ENCODE data around the gene MIER2. TPM values are rescaled to one million over a fixed set of nuclear protein-coding genes. Genes with fewer than 3 reads are reported as not detected.

MIER2 gene
- total and polyA plus RNA-seq, 4 experiments from 2014 or later: 1.1 to 18.2 (median 12.7) TPM

- no peak overlapping the region for H3K27ac ChIP-seq (ENCODE audit: low read depth, low read length)
- H3K4me3 ChIP-seq (ENCODE audit: low read length in 2 of 2): no peak overlapping the region
- no peaks in the 10 kb centered on the region for H3K27me3 ChIP-seq (ENCODE audit: insufficient read depth, low read length)
- H3K27me3 Mint-ChIP-seq: no peaks in the 10 kb centered on the region
- no peak for DNase-seq
- peaks cover 10% of the 10 kb centered on the region for H3K36me3 ChIP-seq (ENCODE audit: insufficient read depth, low read length)
- no peaks in the 10 kb centered on the region for H3K9me3 ChIP-seq (ENCODE audit: control insufficient read depth in 1 of 2, low read length in 2 of 2)
- H3K4me3 Mint-ChIP-seq: no peak overlapping the region
- H3K9me3 Mint-ChIP-seq: no peaks in the 10 kb centered on the region
- peaks cover 23 to 39% (median 31%) of the 10 kb centered on the region in 4 donors for H3K4me1 Mint-ChIP-seq
- ChIA-PET POLR2A (ENCODE audit: partially characterized antibody) (no interaction called here), CTCF (ENCODE audit: partially characterized antibody) (no interaction called here)
- H3K27ac Mint-ChIP-seq: peak overlapping the region in 1 of 7 donors; percentile 66
- intact Hi-C loops (cut with micrococcal nuclease): no loop called here
- H3K4me1 ChIP-seq (ENCODE audit: insufficient read depth, low read length): peaks cover 9% of the 10 kb centered on the region
- peaks cover 6 to 22% of the 10 kb centered on the region in 2 donors for H3K36me3 Mint-ChIP-seq
These were observed 8.5 kb downstream of the MIER2 start for GRCh38 chr19:336067-336614.

- H3K27ac Mint-ChIP-seq: no peak overlapping the region
- no peaks in the 10 kb centered on the region for H3K27me3 Mint-ChIP-seq
- H3K4me1 Mint-ChIP-seq: peaks cover 20 to 35% (median 27%) of the 10 kb centered on the region in 4 donors
- Histone ChIP-seq H3K4me1 (ENCODE audit: insufficient read depth, low read length) (peaks cover 3% of the 10 kb centered on the region), H3K9me3 (ENCODE audit: control insufficient read depth in 1 of 2, low read length in 2 of 2) (no peaks in the 10 kb centered on the region), H3K4me3 (ENCODE audit: low read length in 2 of 2) (no peak overlapping the region), H3K27me3 (ENCODE audit: insufficient read depth, low read length) (no peaks in the 10 kb centered on the region), H3K27ac (ENCODE audit: low read depth, low read length) (no peak overlapping the region), H3K36me3 (ENCODE audit: insufficient read depth, low read length) (peaks cover 13% of the 10 kb centered on the region)
- no peak for DNase-seq
- intact Hi-C loops (cut with micrococcal nuclease): no loop called here
- ChIA-PET CTCF (ENCODE audit: partially characterized antibody) (no interaction called here), POLR2A (ENCODE audit: partially characterized antibody) (no interaction called here)
- no peak overlapping the region for H3K4me3 Mint-ChIP-seq
- H3K36me3 Mint-ChIP-seq: peaks cover 10 to 28% of the 10 kb centered on the region in 2 donors
- peaks cover 0 to 4% (median 1%) of the 10 kb centered on the region in 8 donors for H3K9me3 Mint-ChIP-seq
These were observed 9.0 kb downstream of the MIER2 start for GRCh38 chr19:335486-336066.

- peaks cover 0 to 5% (median 1%) of the 10 kb centered on the region in 8 donors for H3K9me3 Mint-ChIP-seq
- ChIA-PET CTCF (ENCODE audit: partially characterized antibody) (no interaction called here), POLR2A (ENCODE audit: partially characterized antibody) (no interaction called here)
- Histone ChIP-seq H3K4me3 (ENCODE audit: low read length in 2 of 2) (no peak overlapping the region), H3K4me1 (ENCODE audit: insufficient read depth, low read length) (no peaks in the 10 kb centered on the region), H3K9me3 (ENCODE audit: control insufficient read depth in 1 of 2, low read length in 2 of 2) (no peaks in the 10 kb centered on the region), H3K27ac (ENCODE audit: low read depth, low read length) (no peak overlapping the region), H3K27me3 (ENCODE audit: insufficient read depth, low read length) (no peaks in the 10 kb centered on the region), H3K36me3 (ENCODE audit: insufficient read depth, low read length) (peaks cover 14% of the 10 kb centered on the region)
- H3K27ac Mint-ChIP-seq: no peak overlapping the region
- peaks cover 10 to 30% of the 10 kb centered on the region in 2 donors for H3K36me3 Mint-ChIP-seq
- no peak for DNase-seq
- H3K4me3 Mint-ChIP-seq: no peak overlapping the region
- intact Hi-C loops (cut with micrococcal nuclease): no loop called here
- peaks cover 17 to 30% (median 23%) of the 10 kb centered on the region in 4 donors for H3K4me1 Mint-ChIP-seq
- no peaks in the 10 kb centered on the region for H3K27me3 Mint-ChIP-seq
These were observed 9.5 kb downstream of the MIER2 start for GRCh38 chr19:335072-335471.

GRCh38 chr19:334296-335071, 10.1 kb downstream of the MIER2 start:
- H3K27me3 ChIP-seq (ENCODE audit: insufficient read depth, low read length): no peaks in the 10 kb centered on the region
- no peaks in the 10 kb centered on the region for H3K9me3 ChIP-seq (ENCODE audit: control insufficient read depth in 1 of 2, low read length in 2 of 2)
- Mint-ChIP-seq H3K27me3 (no peaks in the 10 kb centered on the region), H3K27ac (no peak overlapping the region), H3K9me3 (peaks cover 0 to 5% (median 1%) of the 10 kb centered on the region in 8 donors), H3K4me3 (no peak overlapping the region), H3K4me1 (peaks cover 12 to 24% (median 18%) of the 10 kb centered on the region in 4 donors), H3K36me3 (peaks cover 11 to 33% of the 10 kb centered on the region in 2 donors)
- peaks cover 14% of the 10 kb centered on the region for H3K36me3 ChIP-seq (ENCODE audit: insufficient read depth, low read length)
- DNase-seq: no peak
- no peaks in the 10 kb centered on the region for H3K4me1 ChIP-seq (ENCODE audit: insufficient read depth, low read length)
- H3K4me3 ChIP-seq (ENCODE audit: low read length in 2 of 2): no peak overlapping the region
- intact Hi-C loops (cut with micrococcal nuclease): no loop called here
- H3K27ac ChIP-seq (ENCODE audit: low read depth, low read length): no peak overlapping the region
- ChIA-PET CTCF (ENCODE audit: partially characterized antibody) (interaction anchor here (0.7 kb wide), 1 partner anchor 9 kb away, joined by 3 read pairs; no protein-coding TSS in a partner anchor), POLR2A (ENCODE audit: partially characterized antibody) (no interaction called here)

DNA sequence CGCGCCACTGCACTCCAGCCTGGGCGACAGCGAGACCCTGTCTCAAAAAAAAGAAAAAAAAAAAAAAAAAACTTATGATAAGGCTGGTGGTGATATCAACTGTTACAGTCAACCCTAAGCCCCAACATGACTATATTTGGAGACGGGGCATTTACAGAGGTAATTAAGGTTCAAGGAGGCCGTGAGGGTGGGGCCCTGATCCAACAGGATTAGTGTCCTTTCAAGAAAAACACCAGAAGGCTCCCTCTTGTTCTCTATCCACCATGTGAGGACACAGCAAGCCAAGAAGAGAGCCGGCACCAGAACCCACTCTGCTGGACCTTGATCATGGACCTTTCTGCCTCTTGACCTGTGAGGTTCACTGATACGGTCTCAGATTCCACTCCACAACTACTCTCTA, 14.1 kb downstream of the MIER2 start:
- no peaks in the 10 kb centered on the region for H3K4me1 Mint-ChIP-seq
- H3K4me3 Mint-ChIP-seq: no peak overlapping the region
- Histone ChIP-seq H3K9me3 (ENCODE audit: control insufficient read depth in 1 of 2, low read length in 2 of 2) (no peaks in the 10 kb centered on the region), H3K36me3 (ENCODE audit: insufficient read depth, low read length) (peaks cover 39% of the 10 kb centered on the region), H3K27ac (ENCODE audit: low read depth, low read length) (no peak overlapping the region), H3K27me3 (ENCODE audit: insufficient read depth, low read length) (no peaks in the 10 kb centered on the region), H3K4me1 (ENCODE audit: insufficient read depth, low read length) (no peaks in the 10 kb centered on the region), H3K4me3 (ENCODE audit: low read length in 2 of 2) (no peak overlapping the region)
- no peaks in the 10 kb centered on the region for H3K27me3 Mint-ChIP-seq
- CTCF ChIA-PET (ENCODE audit: partially characterized antibody): no interaction called here
- peaks cover 0 to 20% (median 7%) of the 10 kb centered on the region in 8 donors for H3K9me3 Mint-ChIP-seq
- no peak overlapping the region for H3K27ac Mint-ChIP-seq
- POLR2A ChIA-PET (ENCODE audit: partially characterized antibody): no interaction called here
- intact Hi-C loops (cut with micrococcal nuclease): no loop called here
- H3K36me3 Mint-ChIP-seq: peaks cover 33 to 42% of the 10 kb centered on the region in 2 donors
- DNase-seq: no peak

DNA sequence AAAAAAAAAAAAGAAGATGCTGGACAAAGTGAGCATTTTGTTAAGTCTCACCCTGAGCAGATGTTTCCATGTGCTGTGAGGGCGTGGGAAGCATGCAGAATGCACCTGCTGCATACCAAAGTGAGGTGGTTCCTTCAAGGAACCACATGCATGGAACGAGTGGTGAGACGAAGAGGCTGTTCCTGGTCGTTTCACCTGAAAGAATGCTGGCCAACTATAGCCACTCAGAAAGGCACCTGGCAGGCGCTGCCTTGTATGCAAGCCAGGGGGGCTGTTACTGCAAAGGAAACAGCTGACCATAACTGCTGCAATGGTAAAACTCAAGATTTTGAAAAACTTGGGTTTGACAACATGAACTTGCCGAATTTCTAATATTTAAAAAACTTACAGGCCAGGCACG, 14.7 kb downstream of the MIER2 start:
- H3K4me1 Mint-ChIP-seq: no peaks in the 10 kb centered on the region
- no peak overlapping the region for H3K4me3 Mint-ChIP-seq
- peaks cover 36% of the 10 kb centered on the region for H3K36me3 ChIP-seq (ENCODE audit: insufficient read depth, low read length)
- no peak overlapping the region for H3K27ac ChIP-seq (ENCODE audit: low read depth, low read length)
- H3K4me3 ChIP-seq (ENCODE audit: low read length in 2 of 2): no peak overlapping the region
- no peaks in the 10 kb centered on the region for H3K27me3 ChIP-seq (ENCODE audit: insufficient read depth, low read length)
- H3K9me3 Mint-ChIP-seq: peaks cover 0 to 20% (median 7%) of the 10 kb centered on the region in 8 donors
- POLR2A ChIA-PET (ENCODE audit: partially characterized antibody): no interaction called here
- no peaks in the 10 kb centered on the region for H3K9me3 ChIP-seq (ENCODE audit: control insufficient read depth in 1 of 2, low read length in 2 of 2)
- DNase-seq: no peak
- no peaks in the 10 kb centered on the region for H3K4me1 ChIP-seq (ENCODE audit: insufficient read depth, low read length)
- intact Hi-C loops (cut with micrococcal nuclease): no loop called here
- H3K27ac Mint-ChIP-seq: no peak overlapping the region
- peaks cover 33 to 42% of the 10 kb centered on the region in 2 donors for H3K36me3 Mint-ChIP-seq
- H3K27me3 Mint-ChIP-seq: no peaks in the 10 kb centered on the region
- CTCF ChIA-PET (ENCODE audit: partially characterized antibody): no interaction called here

DNA sequence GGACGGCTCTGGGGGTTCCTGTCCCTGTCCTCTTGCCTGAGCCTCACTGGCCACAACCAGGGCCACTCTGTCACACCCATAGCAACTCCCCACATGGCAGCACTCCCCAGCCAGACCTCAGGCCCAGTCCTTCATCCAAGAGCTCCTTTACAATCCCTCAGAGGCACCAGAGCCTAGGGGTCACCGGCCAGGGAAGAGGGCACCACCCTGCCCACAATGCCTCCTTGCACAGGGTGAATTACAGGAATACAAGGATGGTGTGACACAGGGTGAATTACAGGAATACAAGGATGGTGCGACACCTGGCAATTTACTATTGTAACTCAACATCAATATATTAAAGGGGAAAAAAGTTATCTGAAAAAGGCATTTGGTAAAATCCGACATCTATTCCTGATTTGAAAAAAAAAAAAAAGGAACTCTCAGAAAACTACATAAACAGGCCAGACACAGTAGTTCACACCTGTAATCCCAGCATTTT, 16.5 kb downstream of the MIER2 start:
- intact Hi-C loops (cut with micrococcal nuclease): no loop called here
- Mint-ChIP-seq H3K27ac (no peak overlapping the region), H3K36me3 (peaks cover 33 to 42% of the 10 kb centered on the region in 2 donors), H3K27me3 (no peaks in the 10 kb centered on the region), H3K4me3 (no peak overlapping the region), H3K9me3 (peaks cover 0 to 20% (median 7%) of the 10 kb centered on the region in 8 donors), H3K4me1 (no peaks in the 10 kb centered on the region)
- Histone ChIP-seq H3K9me3 (ENCODE audit: control insufficient read depth in 1 of 2, low read length in 2 of 2) (no peaks in the 10 kb centered on the region), H3K27me3 (ENCODE audit: insufficient read depth, low read length) (no peaks in the 10 kb centered on the region), H3K4me3 (ENCODE audit: low read length in 2 of 2) (no peak overlapping the region), H3K36me3 (ENCODE audit: insufficient read depth, low read length) (peaks cover 29% of the 10 kb centered on the region), H3K27ac (ENCODE audit: low read depth, low read length) (no peak overlapping the region), H3K4me1 (ENCODE audit: insufficient read depth, low read length) (no peaks in the 10 kb centered on the region)
- DNase-seq: no peak
- ChIA-PET POLR2A (ENCODE audit: partially characterized antibody) (no interaction called here), CTCF (ENCODE audit: partially characterized antibody) (no interaction called here)

Measured in CD4-positive, alpha-beta memory T cell (primary cell).